Endodermal cell (in vitro differentiated cells): ENCODE measurements around the gene MIB1. TPM values are rescaled to one million over a fixed set of nuclear protein-coding genes. Genes with fewer than 3 reads are reported as not detected.

Experiments
- DNase-seq: peaks from one replicate; pipeline ENCODE4 v3.0.0-alpha.2; 2017
- H3K27ac ChIP-seq: 2 replicates; pipeline ENCODE4 v1.5.1; 2013; ENCODE audit warnings: mild to moderate bottlenecking, low read depth, low read length, moderate library complexity
- H3K27me3 ChIP-seq: 2 replicates; pipeline ENCODE4 v1.6.1; 2013; ENCODE audit warnings: mild to moderate bottlenecking, low read length, moderate library complexity; ENCODE audit not compliant: insufficient read depth, control insufficient read depth, poor library complexity, severe bottlenecking
- H3K36me3 ChIP-seq: 2 replicates; pipeline ENCODE4 v1.7.0; 2013; ENCODE audit warnings: mild to moderate bottlenecking, low read length, moderate library complexity; ENCODE audit not compliant: control insufficient read depth, insufficient read depth
- H3K4me1 ChIP-seq: one replicate; pipeline ENCODE4 v1.7.0; 2013; ENCODE audit warnings: low read length; ENCODE audit not compliant: control insufficient read depth, insufficient read depth
- H3K4me3 ChIP-seq: 2 replicates; pipeline ENCODE4 v1.5.1; 2013; ENCODE audit warnings: mild to moderate bottlenecking, low read length, moderate library complexity
- H3K9ac ChIP-seq: 2 replicates; pipeline ENCODE4 v1.6.1; 2013; ENCODE audit warnings: mild to moderate bottlenecking, low read length, moderate library complexity; ENCODE audit not compliant: poor library complexity, severe bottlenecking; ENCODE audit errors: extremely low read depth
- H3K9me3 ChIP-seq: 2 replicates; pipeline ENCODE4 v1.6.1; 2013; ENCODE audit warnings: mild to moderate bottlenecking, low read length, moderate library complexity; ENCODE audit not compliant: control insufficient read depth
- H3K27ac Mint-ChIP-seq: 2 replicates; pipeline ENCODE4 v1.8.0; 2020; ENCODE audit warnings: mixed read lengths
- H3K27me3 Mint-ChIP-seq: 2 replicates; pipeline ENCODE4 v1.8.0; 2021; ENCODE audit warnings: mild to moderate bottlenecking, mixed read lengths; ENCODE audit not compliant: insufficient read depth
- H3K36me3 Mint-ChIP-seq: 2 replicates; pipeline ENCODE4 v1.8.0; 2020; ENCODE audit warnings: low read depth, mixed read lengths
- H3K4me1 Mint-ChIP-seq: 2 replicates; pipeline ENCODE4 v1.8.0; 2020; ENCODE audit warnings: mixed read lengths
- H3K4me3 Mint-ChIP-seq: 2 replicates; pipeline ENCODE4 v1.8.0; 2020; ENCODE audit warnings: mild to moderate bottlenecking, moderate library complexity, mixed read lengths
- H3K9me3 Mint-ChIP-seq: 2 replicates; pipeline ENCODE4 v1.8.0; 2020; ENCODE audit warnings: mild to moderate bottlenecking, mixed read lengths
- CTCF ChIP-seq: fragments of 200-600 bp; sonication (generic); conservative IDR thresholded peaks from 2 replicates; pipeline ENCODE4 v1.5.0; 2021; ENCODE audit warnings: antibody characterized with exemption, mild to moderate bottlenecking
- WGBS, 2 experiments: methylation state at CpG; one replicate each; pipeline versions ENCODE4 v1.1.5 to v1.1.7; 2013; ENCODE audit warnings: missing lambda C conversion rate in 2 of 2, mixed read lengths in 1 of 2; ENCODE audit not compliant: insufficient coverage in 1 of 2, insufficient read length in 1 of 2; 5-methylcytosine and 5-hydroxymethylcytosine counted together
- total RNA-seq, 2 donors: library from RNA; stranded (reverse); fragmentation: NEBNext Ultra II Directional in 1 of 2; extraction: Animal tissue kit (Norgen Biotek cat#: 25700) in 1 of 2; gene quantifications; 2 replicates in 1 of 2; 3 replicates in 1 of 2; pipeline ENCODE4 v1.2.1, GENCODE V29; 2021

MIB1 gene
- total RNA-seq, 2 donors from 2014 or later: 66.4 to 75.0 TPM

- TF ChIP-seq CTCF: no peak
- no peak overlapping the region for H3K4me3 ChIP-seq
- H3K27ac Mint-ChIP-seq: no peak overlapping the region
Observed at GRCh38 chr18:21830532-21830931, 89.9 kb downstream of the MIB1 start.

GRCh38 chr18:21831413-21831831 is 90.8 kb downstream of the MIB1 start:
- Mint-ChIP-seq H3K9me3 (no peaks in the 10 kb centered on the region), H3K27me3 (no peaks in the 10 kb centered on the region), H3K36me3 (peaks cover 10% of the 10 kb centered on the region), H3K4me1 (peaks cover 11% of the 10 kb centered on the region), H3K4me3 (no peak overlapping the region), H3K27ac (no peak overlapping the region)
- no peak for TF ChIP-seq CTCF
- no peaks in the 10 kb centered on the region for H3K9me3 ChIP-seq
- H3K36me3 ChIP-seq: peaks cover 6% of the 10 kb centered on the region
- no peaks in the 10 kb centered on the region for H3K4me1 ChIP-seq
- no peak for DNase-seq
- no peak overlapping the region for H3K4me3 ChIP-seq
- 85 to 92% methylated on average over 4 of the region's 5 CpGs for WGBS, 2 experiments
- no peak overlapping the region for H3K9ac ChIP-seq
- no peaks in the 10 kb centered on the region for H3K27me3 ChIP-seq
- H3K27ac ChIP-seq: no peak overlapping the region

More at GRCh38 chr18:21830532-21830931, 89.9 kb downstream of the MIB1 start:
- DNase-seq: no peak
- H3K27ac ChIP-seq: no peak overlapping the region
- H3K36me3 ChIP-seq: peaks cover 9% of the 10 kb centered on the region
- H3K36me3 Mint-ChIP-seq: peaks cover 10% of the 10 kb centered on the region
- H3K4me1 Mint-ChIP-seq: peaks cover 11% of the 10 kb centered on the region
- no peaks in the 10 kb centered on the region for H3K27me3 Mint-ChIP-seq
- H3K9me3 ChIP-seq: no peaks in the 10 kb centered on the region
- WGBS, 2 experiments: 84 to 87% methylated on average over 2 to 3 of the region's 3 CpGs
- no peak overlapping the region for H3K9ac ChIP-seq
- no peak overlapping the region for H3K4me3 Mint-ChIP-seq
- H3K4me1 ChIP-seq: no peaks in the 10 kb centered on the region
- H3K9me3 Mint-ChIP-seq: no peaks in the 10 kb centered on the region
- H3K27me3 ChIP-seq: no peaks in the 10 kb centered on the region

GRCh38 chr18:21833604-21834298 is 93.2 kb downstream of the MIB1 start:
- Histone ChIP-seq H3K27me3 (no peaks in the 10 kb centered on the region), H3K27ac (no peak overlapping the region), H3K4me1 (no peaks in the 10 kb centered on the region), H3K9ac (no peak overlapping the region), H3K4me3 (no peak overlapping the region), H3K36me3 (peaks cover 14% of the 10 kb centered on the region), H3K9me3 (no peaks in the 10 kb centered on the region)
- Mint-ChIP-seq H3K27me3 (no peaks in the 10 kb centered on the region), H3K36me3 (peaks cover 13% of the 10 kb centered on the region), H3K9me3 (no peaks in the 10 kb centered on the region), H3K4me1 (peaks cover 11% of the 10 kb centered on the region), H3K4me3 (no peak overlapping the region), H3K27ac (no peak overlapping the region)
- no peak for TF ChIP-seq CTCF
- 85 to 100% methylated on average over 3 to 4 of the region's 4 CpGs for whole genome bisulfite sequencing, 2 experiments
- DNase-seq: no peak
